ENCODE measurements around the gene PACS1. TPM values are rescaled to one million over a fixed set of nuclear protein-coding genes. Genes with fewer than 3 reads are reported as not detected.

Gene PACS1
- total RNA-seq, 1 donor from 2014 or later, result 30.6 TPM

DNA sequence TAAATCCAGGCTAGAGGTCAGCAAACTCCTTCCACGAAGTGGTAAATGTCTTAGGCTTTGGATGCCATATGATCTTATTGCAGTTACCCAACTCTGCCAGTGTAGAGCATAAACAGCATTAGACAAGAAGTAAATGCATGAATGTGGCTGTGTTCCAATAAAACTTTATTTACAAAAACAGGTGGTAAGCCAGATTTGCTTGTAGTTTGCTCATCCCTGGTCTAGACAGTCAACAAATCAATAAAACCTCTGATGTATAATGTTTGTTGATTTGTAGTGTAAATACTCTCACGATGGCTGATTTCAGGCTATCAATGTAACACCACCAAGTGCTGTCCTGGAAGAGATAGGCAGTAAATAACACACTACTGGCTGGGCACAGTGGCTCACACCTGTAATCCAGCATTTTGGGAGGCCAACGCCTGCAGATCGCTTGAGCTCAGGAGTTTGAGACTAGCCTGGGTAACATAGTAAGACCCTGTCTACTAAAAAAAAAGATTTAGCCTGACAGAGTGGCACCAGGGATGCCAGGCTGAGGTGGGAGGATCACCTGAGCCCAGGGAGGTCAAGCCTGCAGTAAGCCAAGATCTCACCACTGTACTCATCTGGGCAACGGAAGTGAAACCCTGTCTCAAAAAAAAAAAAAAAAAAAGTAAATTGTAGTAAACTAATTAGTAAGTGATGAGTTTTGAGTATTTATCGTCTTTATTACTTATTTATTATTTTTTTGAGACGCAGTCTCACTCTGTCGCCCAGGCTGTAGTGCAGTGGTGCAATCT is 36.9 kb upstream of the PACS1 start:
- Mint-ChIP-seq H3K4me3 (ENCODE audit: unreplicated experiment) (no peak overlapping the region), H3K27ac (ENCODE audit: unreplicated experiment) (no peak overlapping the region)

GRCh38 chr11:66035653-66036333 is 34.3 kb upstream of the PACS1 start:
- Mint-ChIP-seq H3K4me3 (ENCODE audit: unreplicated experiment) (no peak overlapping the region), H3K27me3 (ENCODE audit: unreplicated experiment) (no peaks in the 10 kb centered on the region), H3K9me3 (ENCODE audit: unreplicated experiment) (no peaks in the 10 kb centered on the region), H3K36me3 (ENCODE audit: unreplicated experiment) (no peaks in the 10 kb centered on the region), H3K4me1 (ENCODE audit: low read depth, unreplicated experiment) (no peaks in the 10 kb centered on the region), H3K27ac (ENCODE audit: unreplicated experiment) (no peak overlapping the region)
- no peak for TF ChIP-seq CTCF (IDR thresholded peaks at IDR 0.05; ENCODE audit: partially characterized antibody, unreplicated experiment)
- DNase-seq, result no peak

More for the DNA sequence above, 36.9 kb upstream of the PACS1 start:
- no peak for DNase-seq
- no peaks in the 10 kb centered on the region for H3K4me1 Mint-ChIP-seq (ENCODE audit: low read depth, unreplicated experiment)
- no peak for TF ChIP-seq CTCF (IDR thresholded peaks at IDR 0.05; ENCODE audit: partially characterized antibody, unreplicated experiment)
- no peaks in the 10 kb centered on the region for H3K36me3 Mint-ChIP-seq (ENCODE audit: unreplicated experiment)
- no peaks in the 10 kb centered on the region for H3K27me3 Mint-ChIP-seq (ENCODE audit: unreplicated experiment)
- H3K9me3 Mint-ChIP-seq (ENCODE audit: unreplicated experiment), result no peaks in the 10 kb centered on the region

- no peaks in the 10 kb centered on the region for H3K36me3 Mint-ChIP-seq (ENCODE audit: unreplicated experiment)
- H3K27me3 Mint-ChIP-seq (ENCODE audit: unreplicated experiment), result no peaks in the 10 kb centered on the region
- no peak for TF ChIP-seq CTCF (IDR thresholded peaks at IDR 0.05; ENCODE audit: partially characterized antibody, unreplicated experiment)
- H3K4me1 Mint-ChIP-seq (ENCODE audit: low read depth, unreplicated experiment), result no peaks in the 10 kb centered on the region
- DNase-seq, result no peak
- no peak overlapping the region for H3K4me3 Mint-ChIP-seq (ENCODE audit: unreplicated experiment)
- no peak overlapping the region for H3K27ac Mint-ChIP-seq (ENCODE audit: unreplicated experiment)
- H3K9me3 Mint-ChIP-seq (ENCODE audit: unreplicated experiment), result no peaks in the 10 kb centered on the region
These were observed 33.8 kb upstream of the PACS1 start for GRCh38 chr11:66036334-66036710.

GRCh38 chr11:66037327-66037726 is 32.7 kb upstream of the PACS1 start:
- H3K36me3 Mint-ChIP-seq (ENCODE audit: unreplicated experiment), result no peaks in the 10 kb centered on the region
- no peak for TF ChIP-seq CTCF (IDR thresholded peaks at IDR 0.05; ENCODE audit: partially characterized antibody, unreplicated experiment)
- no peaks in the 10 kb centered on the region for H3K27me3 Mint-ChIP-seq (ENCODE audit: unreplicated experiment)
- H3K4me3 Mint-ChIP-seq (ENCODE audit: unreplicated experiment), result no peak overlapping the region
- H3K9me3 Mint-ChIP-seq (ENCODE audit: unreplicated experiment), result peaks cover 2% of the 10 kb centered on the region
- no peaks in the 10 kb centered on the region for H3K4me1 Mint-ChIP-seq (ENCODE audit: low read depth, unreplicated experiment)
- H3K27ac Mint-ChIP-seq (ENCODE audit: unreplicated experiment), result no peak overlapping the region
- no peak for DNase-seq

GRCh38 chr11:66039765-66040164 is 30.3 kb upstream of the PACS1 start:
- H3K27ac Mint-ChIP-seq (ENCODE audit: unreplicated experiment), result no peak overlapping the region
- no peak for DNase-seq
- H3K4me1 Mint-ChIP-seq (ENCODE audit: low read depth, unreplicated experiment), result no peaks in the 10 kb centered on the region
- peaks cover 1% of the 10 kb centered on the region for H3K27me3 Mint-ChIP-seq (ENCODE audit: unreplicated experiment)
- H3K9me3 Mint-ChIP-seq (ENCODE audit: unreplicated experiment), result peaks cover 2% of the 10 kb centered on the region
- no peak overlapping the region for H3K4me3 Mint-ChIP-seq (ENCODE audit: unreplicated experiment)
- TF ChIP-seq CTCF (IDR thresholded peaks at IDR 0.05; ENCODE audit: partially characterized antibody, unreplicated experiment), result no peak
- no peaks in the 10 kb centered on the region for H3K36me3 Mint-ChIP-seq (ENCODE audit: unreplicated experiment)

All from glutamatergic neuron (in vitro differentiated cells).